Measurements from ENCODE around the gene PDIA2.

- TF ChIP-seq, protein P1, sequence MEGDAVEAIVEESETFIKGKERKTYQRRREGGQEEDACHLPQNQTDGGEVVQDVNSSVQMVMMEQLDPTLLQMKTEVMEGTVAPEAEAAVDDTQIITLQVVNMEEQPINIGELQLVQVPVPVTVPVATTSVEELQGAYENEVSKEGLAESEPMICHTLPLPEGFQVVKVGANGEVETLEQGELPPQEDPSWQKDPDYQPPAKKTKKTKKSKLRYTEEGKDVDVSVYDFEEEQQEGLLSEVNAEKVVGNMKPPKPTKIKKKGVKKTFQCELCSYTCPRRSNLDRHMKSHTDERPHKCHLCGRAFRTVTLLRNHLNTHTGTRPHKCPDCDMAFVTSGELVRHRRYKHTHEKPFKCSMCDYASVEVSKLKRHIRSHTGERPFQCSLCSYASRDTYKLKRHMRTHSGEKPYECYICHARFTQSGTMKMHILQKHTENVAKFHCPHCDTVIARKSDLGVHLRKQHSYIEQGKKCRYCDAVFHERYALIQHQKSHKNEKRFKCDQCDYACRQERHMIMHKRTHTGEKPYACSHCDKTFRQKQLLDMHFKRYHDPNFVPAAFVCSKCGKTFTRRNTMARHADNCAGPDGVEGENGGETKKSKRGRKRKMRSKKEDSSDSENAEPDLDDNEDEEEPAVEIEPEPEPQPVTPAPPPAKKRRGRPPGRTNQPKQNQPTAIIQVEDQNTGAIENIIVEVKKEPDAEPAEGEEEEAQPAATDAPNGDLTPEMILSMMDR (IDR thresholded peaks at IDR 0.05): no peak
- TF ChIP-seq POLR2A (IDR thresholded peaks at IDR 0.05): no peak
Measured at GRCh38 chr16:293043-293775, 10.2 kb downstream of the PDIA2 start.

Data from heart left ventricle (tissue), 13 donors.